HG02798 (cell line): ENCODE results near the gene SPATA31C2.
"Not testable (repeated sequence)": the region's sequence is repeated elsewhere in the genome, so short reads cannot be mapped to it uniquely, and the experiment has no call there.

Experiments
- ATAC-seq: cut with Tn5 transposase; IDR thresholded peaks from one replicate; pipeline ENCODE4 v1.9.1; 2021; ENCODE audit warnings: mild to moderate bottlenecking; ENCODE audit not compliant: unreplicated experiment, poor library complexity

SPATA31C2 gene

GRCh38 chr9:88129556-88129955 lies 8.7 kb downstream of the SPATA31C2 start:
- not testable (repeated sequence) for ATAC-seq

DNA sequence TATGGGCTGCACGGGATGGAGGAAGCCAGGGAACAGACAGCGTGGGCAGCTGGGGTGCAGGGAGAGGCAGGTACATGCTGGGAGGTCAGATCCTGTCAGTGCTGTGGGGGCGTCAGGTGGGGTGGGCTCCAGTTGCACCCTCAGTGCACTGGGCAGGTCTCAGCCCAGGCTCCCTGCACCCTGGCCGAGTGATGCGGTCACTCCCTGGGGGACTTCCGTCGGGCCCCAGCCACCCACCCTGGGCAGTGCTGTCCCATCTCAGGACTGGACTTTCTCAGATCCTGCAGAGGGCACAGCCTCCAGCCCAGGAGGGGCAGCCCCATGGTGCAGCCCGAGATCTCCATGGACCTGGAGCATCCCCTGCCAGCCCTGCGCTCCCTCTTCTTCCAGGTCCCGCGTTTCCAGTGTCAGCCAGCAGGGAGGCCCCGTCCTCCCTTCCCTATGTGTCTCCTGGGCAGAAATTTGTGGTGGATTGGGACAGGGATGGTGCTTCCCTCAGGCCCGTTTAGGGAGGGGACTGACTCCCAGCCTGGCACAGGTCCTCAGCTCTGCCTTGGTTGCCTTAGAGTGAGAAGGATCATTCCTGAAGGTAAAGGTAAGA lies 10.5 kb downstream of the SPATA31C2 start:
- ATAC-seq = not testable (repeated sequence)

GRCh38 chr9:88123413-88123812 lies 14.9 kb downstream of the SPATA31C2 start:
- not testable (repeated sequence) for ATAC-seq

GRCh38 chr9:88118121-88118520 lies 20.2 kb downstream of the SPATA31C2 start:
- not testable (repeated sequence) for ATAC-seq

DNA sequence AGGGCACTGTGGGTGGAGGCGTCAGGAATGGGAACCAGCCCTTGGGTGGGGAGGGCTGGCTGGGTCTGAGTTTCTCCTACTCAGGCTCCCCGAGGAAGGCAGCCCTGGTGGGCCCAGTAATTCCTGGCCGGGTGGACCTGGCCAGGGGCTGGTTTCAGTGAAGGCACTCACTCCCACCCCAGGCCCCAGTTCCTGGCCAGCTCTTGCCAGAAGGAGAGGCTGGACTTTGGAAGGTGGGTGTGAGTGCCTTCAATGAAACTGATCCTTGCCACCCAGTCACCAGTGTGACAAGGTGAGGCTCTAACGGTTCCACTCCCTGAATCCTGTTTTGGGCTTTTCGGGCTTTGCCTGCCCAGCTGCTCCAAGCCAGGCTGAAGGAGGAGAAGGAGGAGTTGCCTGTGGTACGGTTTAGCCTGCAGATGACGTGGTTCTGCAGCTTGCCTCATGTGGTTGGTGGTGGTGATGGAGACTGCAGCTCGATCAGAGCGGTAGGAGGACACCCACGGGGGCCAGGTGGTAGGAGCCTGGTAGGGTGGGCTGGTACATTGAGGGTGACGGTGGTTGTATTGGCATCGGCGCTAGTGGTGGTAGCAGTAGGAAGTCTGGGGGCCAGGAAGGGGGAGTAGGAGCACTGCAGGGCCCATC lies 23.2 kb downstream of the SPATA31C2 start:
- ATAC-seq = not testable (repeated sequence)

- ATAC-seq = not testable (repeated sequence)
Measured at GRCh38 chr9:88114283-88114967, 23.9 kb downstream of the SPATA31C2 start.

DNA sequence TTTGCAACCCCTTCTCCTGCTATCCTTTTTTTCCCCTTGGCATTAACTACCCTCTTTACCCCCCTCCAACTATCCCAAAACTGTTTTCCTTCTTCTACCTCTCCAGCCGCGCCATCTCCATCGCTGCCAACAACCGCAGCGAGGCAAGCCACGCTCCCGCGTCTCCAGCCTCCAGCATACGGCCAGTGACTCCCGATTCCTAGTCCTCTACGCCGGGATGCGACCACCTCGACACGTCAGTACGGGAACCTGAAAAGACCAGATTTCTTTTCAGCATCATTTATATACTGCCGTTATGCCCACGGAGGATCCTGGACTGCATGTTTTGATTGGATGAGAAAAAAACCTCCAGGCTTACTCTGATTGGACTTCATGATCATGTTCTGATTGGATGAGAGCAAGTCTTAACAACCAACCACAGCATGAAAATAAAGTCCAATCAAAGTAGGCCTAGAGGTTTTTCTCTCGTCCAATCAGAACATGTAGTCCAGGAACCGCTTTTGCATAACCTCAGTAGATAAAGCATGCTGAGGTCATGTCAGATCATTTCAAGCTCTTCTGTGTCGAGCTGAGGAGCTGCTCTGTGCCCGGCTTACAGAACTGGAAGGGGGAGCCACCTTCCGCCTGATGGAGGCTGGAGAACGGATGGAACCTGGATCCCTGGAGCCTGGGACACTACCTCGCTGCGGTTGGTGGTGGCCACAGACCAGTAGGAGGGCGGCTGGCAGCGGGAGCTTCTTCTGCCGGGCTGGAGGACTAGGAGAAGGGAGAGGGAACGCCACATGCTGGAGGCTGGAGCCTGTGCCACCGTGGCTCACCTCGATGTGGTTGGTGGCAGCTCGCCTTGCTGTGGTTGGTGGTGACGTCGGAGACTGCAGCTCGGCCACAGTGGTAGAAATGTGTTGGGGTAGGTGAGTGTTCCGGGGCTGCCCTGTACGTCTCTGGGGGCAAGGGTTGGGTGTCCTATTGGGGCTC lies 24.8 kb downstream of the SPATA31C2 start:
- not testable (repeated sequence) for ATAC-seq

DNA sequence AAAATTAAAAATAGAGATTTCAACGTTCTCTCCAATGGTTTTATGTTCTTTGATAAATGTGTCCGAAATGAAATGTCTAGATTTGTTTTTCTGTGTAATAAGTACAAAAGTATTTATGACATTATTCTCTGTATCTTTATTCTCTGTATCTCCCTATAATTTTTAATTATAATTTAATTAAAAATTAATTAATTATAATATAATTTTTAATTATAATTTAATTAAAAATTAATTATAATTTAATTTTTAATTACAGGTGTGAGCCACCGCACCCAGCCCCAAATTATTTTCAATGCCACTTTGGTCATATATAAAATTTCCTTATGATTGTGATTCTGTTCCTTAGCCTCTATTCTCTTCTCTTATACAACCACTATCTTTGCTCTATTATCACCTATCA lies 28.2 kb downstream of the SPATA31C2 start:
- no peak for ATAC-seq

- no peak for ATAC-seq
Measured at GRCh38 chr9:88108779-88109178, 29.5 kb downstream of the SPATA31C2 start.

DNA sequence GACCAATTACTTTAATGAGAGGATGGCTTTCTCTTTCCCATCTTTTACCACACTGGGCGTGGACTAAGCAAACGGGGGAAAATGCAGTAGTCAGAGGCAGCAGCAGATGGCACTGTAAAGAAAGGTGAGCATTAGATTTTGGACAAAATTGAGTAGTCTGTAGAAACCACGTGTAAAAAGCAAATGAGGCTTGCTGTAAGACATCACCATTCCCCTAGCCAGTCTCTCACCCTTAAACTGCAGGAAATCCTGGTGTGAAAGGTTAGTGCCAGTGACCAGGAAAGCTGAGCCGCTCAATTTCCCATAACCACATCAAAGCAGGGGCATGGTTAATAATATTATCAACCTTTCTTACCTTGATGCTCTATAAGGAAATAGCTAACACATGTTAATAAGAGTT lies 31.8 kb downstream of the SPATA31C2 start:
- no peak for ATAC-seq

GRCh38 chr9:88092797-88093331 lies 45.4 kb downstream of the SPATA31C2 start:
- no peak for ATAC-seq

GRCh38 chr9:88090151-88090581 lies 48.1 kb downstream of the SPATA31C2 start:
- no peak for ATAC-seq

DNA sequence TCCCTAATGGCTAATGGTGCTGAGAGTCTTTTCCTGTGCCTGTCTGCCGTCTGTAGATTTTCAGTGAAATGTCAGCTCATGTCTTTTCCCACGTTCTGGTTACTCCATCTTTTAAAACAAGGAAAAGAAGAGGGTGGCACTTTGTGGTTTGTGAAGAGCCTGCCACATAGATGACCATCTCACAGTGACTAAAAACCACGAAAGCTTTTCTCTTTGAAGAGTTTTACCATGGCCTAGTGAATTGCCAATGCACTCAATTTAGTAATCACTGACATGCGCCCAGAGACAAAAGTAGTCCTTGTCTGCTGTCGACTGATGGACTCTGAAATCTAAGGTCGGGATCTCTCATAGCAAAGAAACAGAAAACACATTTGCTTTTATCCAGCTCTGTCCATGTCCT lies 50.4 kb downstream of the SPATA31C2 start:
- no peak for ATAC-seq

- ATAC-seq = no peak
Measured at GRCh38 chr9:88085476-88085875, 52.8 kb downstream of the SPATA31C2 start.

- ATAC-seq = no peak
Measured at GRCh38 chr9:88084357-88085183, 53.7 kb downstream of the SPATA31C2 start.
